NK-92 (cell line): ENCODE results near the gene TFCP2L1.
"Not testable (repeated sequence)": the region's sequence is repeated elsewhere in the genome, so short reads cannot be mapped to it uniquely, and the experiment has no call there.

ENCODE experiments used
- DNase-seq: peaks from one replicate; lab custom pipeline; 2025; ENCODE audit not compliant: unreplicated experiment; lab: John Stamatoyannopoulos, UW

Gene TFCP2L1

GRCh38 chr2:121269436-121269835, 15.6 kb downstream of the TFCP2L1 start:
- not testable (repeated sequence) for DNase-seq

- no peak for DNase-seq
Observed at GRCh38 chr2:121266543-121267106, 18.4 kb downstream of the TFCP2L1 start.

- DNase-seq: no peak
Observed at GRCh38 chr2:121263996-121264715, 20.8 kb downstream of the TFCP2L1 start.

GRCh38 chr2:121260370-121261154, 24.4 kb downstream of the TFCP2L1 start:
- DNase-seq: no peak

- no peak for DNase-seq
Observed at GRCh38 chr2:121258051-121258450, 27.0 kb downstream of the TFCP2L1 start.

GRCh38 chr2:121257480-121257840, 27.5 kb downstream of the TFCP2L1 start:
- DNase-seq: no peak

GRCh38 chr2:121256720-121257479, 28.1 kb downstream of the TFCP2L1 start:
- no peak for DNase-seq

GRCh38 chr2:121255358-121255757, 29.6 kb downstream of the TFCP2L1 start:
- DNase-seq: no peak

- DNase-seq: no peak
Observed at GRCh38 chr2:121254748-121255147, 30.3 kb downstream of the TFCP2L1 start.

- no peak for DNase-seq
Observed at GRCh38 chr2:121253674-121254240, 31.2 kb downstream of the TFCP2L1 start.

GRCh38 chr2:121253021-121253673, 31.9 kb downstream of the TFCP2L1 start:
- DNase-seq: no peak

- DNase-seq: no peak
Observed at GRCh38 chr2:121251497-121251896, 33.5 kb downstream of the TFCP2L1 start.

GRCh38 chr2:121248766-121249343, 36.1 kb downstream of the TFCP2L1 start:
- DNase-seq: no peak

GRCh38 chr2:121247971-121248370, 37.0 kb downstream of the TFCP2L1 start:
- no peak for DNase-seq

- DNase-seq: no peak
Observed at GRCh38 chr2:121247534-121247933, 37.5 kb downstream of the TFCP2L1 start.

GRCh38 chr2:121246704-121247255, 38.2 kb downstream of the TFCP2L1 start:
- no peak for DNase-seq

GRCh38 chr2:121245913-121246312, 39.1 kb downstream of the TFCP2L1 start:
- no peak for DNase-seq

GRCh38 chr2:121245120-121245820, 39.7 kb downstream of the TFCP2L1 start:
- DNase-seq: no peak

GRCh38 chr2:121244616-121245015, 40.4 kb downstream of the TFCP2L1 start:
- DNase-seq: no peak
